A549 (cell line): ENCODE data around the gene RETNLB. TPM values are rescaled to one million over a fixed set of nuclear protein-coding genes. Genes with fewer than 3 reads are reported as not detected.

ENCODE experiments used
- ATAC-seq, 2 experiments: fragments of 200-7000 bp in 1 of 2; fragments of >200 bp in 1 of 2; cut with Nextera tagmentation in 1 of 2; cut with Tn5 transposase in 1 of 2; 3 replicates each; pipeline versions ENCODE4 v1.8.0 to v1.9.1; 2018 to 2020; ENCODE audit warnings: mild to moderate bottlenecking in 1 of 2, moderate library complexity in 1 of 2
- CTCF ChIA-PET: fragments of 300-600 bp; sonication (Branson Sonifier 250); formaldehyde crosslinking; extraction: SDS; loops from one replicate; lab custom pipeline; 2021; ENCODE audit warnings: antibody characterized with exemption, inconsistent platforms; lab: Yijun Ruan, JAX
- POLR2A ChIA-PET: fragments of 350-600 bp; formaldehyde crosslinking; extraction: SDS; loops from one replicate; lab custom pipeline; 2021; ENCODE audit warnings: antibody characterized with exemption, inconsistent platforms; lab: Yijun Ruan, JAX
- DNase-seq, 2 experiments: peaks; one replicate each; pipeline versions ENCODE4 v3.0.0 to v3.0.0-alpha.2; 2011 to 2016; ENCODE audit warnings: low read depth in 1 of 2, low spot score in 1 of 2
- FAIRE-seq: peaks from 2 replicates; lab custom pipeline; 2011; peaks lifted over from hg19 to GRCh38; lab: Jason Lieb, UNC
- H3K27ac ChIP-seq, 2 experiments: fragments of >200 bp; sonication (Bioruptor Twin); formaldehyde crosslinking; 3 replicates each; pipeline ENCODE4 v1.5.1; 2016 to 2017
- H3K4me1 ChIP-seq: fragments of >200 bp; sonication (Bioruptor Twin); formaldehyde crosslinking; 3 replicates; pipeline ENCODE4 v1.6.1; 2016
- H3K4me2 ChIP-seq: fragments of >200 bp; sonication (Bioruptor Twin); formaldehyde crosslinking; 3 replicates; pipeline ENCODE4 v1.6.1; 2016
- H3K4me3 ChIP-seq: fragments of >200 bp; sonication (Bioruptor Twin); formaldehyde crosslinking; 3 replicates; pipeline ENCODE4 v1.5.1; 2016
- H3K9me3 ChIP-seq: fragments of >200 bp; sonication (Bioruptor Twin); formaldehyde crosslinking; 3 replicates; pipeline ENCODE4 v1.6.1; 2016
- BHLHE40 ChIP-seq: IDR thresholded peaks from 2 replicates; pipeline ENCODE4 v1.6.1; 2012; ENCODE audit warnings: low read depth, low read length, inconsistent platforms
- CBX2 ChIP-seq: fragments of 200-600 bp; sonication (generic); IDR thresholded peaks from 2 replicates; pipeline ENCODE4 v1.6.1; 2016; ENCODE audit warnings: low read depth, mild to moderate bottlenecking, borderline replicate concordance
- CBX8 ChIP-seq: fragments of 200-600 bp; sonication (generic); IDR thresholded peaks from 2 replicates; pipeline ENCODE4 v1.6.1; 2016
- CHD4 ChIP-seq: fragments of 200-600 bp; sonication (generic); IDR thresholded peaks from 2 replicates; pipeline ENCODE4 v1.6.1; 2016; ENCODE audit warnings: antibody characterized with exemption, mild to moderate bottlenecking, borderline replicate concordance
- ELK1 ChIP-seq: fragments of 150-350 bp; IDR thresholded peaks from 2 replicates; pipeline ENCODE4 v1.6.1; 2014; ENCODE audit warnings: low read depth, mild to moderate bottlenecking, low read length
- GATA3 ChIP-seq: IDR thresholded peaks from 2 replicates; pipeline ENCODE4 v1.6.1; 2012; ENCODE audit warnings: borderline replicate concordance
- HDAC2 ChIP-seq: fragments of 200-600 bp; sonication (generic); IDR thresholded peaks from 2 replicates; pipeline ENCODE4 v1.6.1; 2016
- HOXB5 ChIP-seq: fragments of 250-450 bp; sonication (Bioruptor Pico); IDR thresholded peaks from 2 replicates; pipeline ENCODE4 v1.5.0; 2020; ENCODE audit warnings: mild to moderate bottlenecking, moderate library complexity
- JUN ChIP-seq, 2 experiments: fragments of >200 bp; sonication (Bioruptor Twin); formaldehyde crosslinking; IDR thresholded peaks; 2 replicates in 1 of 2; 3 replicates in 1 of 2; pipeline ENCODE4 v1.6.1; 2016 to 2017
- KDM5A ChIP-seq: fragments of 200-600 bp; sonication (generic); IDR thresholded peaks from 2 replicates; pipeline ENCODE4 v1.6.1; 2016; ENCODE audit warnings: antibody characterized with exemption, mild to moderate bottlenecking
- MAFK ChIP-seq: fragments of 450-650 bp; IDR thresholded peaks from 2 replicates; pipeline ENCODE4 v1.6.1; 2014; ENCODE audit not compliant: partially characterized antibody
- MAX ChIP-seq: IDR thresholded peaks from 2 replicates; pipeline ENCODE4 v1.6.1; 2012
- MAZ ChIP-seq: fragments of 150-350 bp; IDR thresholded peaks from 2 replicates; pipeline ENCODE4 v1.6.1; 2014; ENCODE audit warnings: antibody characterized with exemption, low read depth, low read length, borderline replicate concordance
- MYC ChIP-seq: IDR thresholded peaks from 2 replicates; pipeline ENCODE4 v1.6.1; 2012; ENCODE audit warnings: mild to moderate bottlenecking, inconsistent platforms, low read length, improper control_type of control experiment, borderline replicate concordance
- POLR2A ChIP-seq: IDR thresholded peaks from 2 replicates; pipeline ENCODE4 v1.6.1; 2012; ENCODE audit warnings: mild to moderate bottlenecking, low read length
- RCOR1 ChIP-seq: fragments of 150-350 bp; IDR thresholded peaks from 2 replicates; pipeline ENCODE4 v1.6.1; 2014; ENCODE audit warnings: antibody characterized with exemption, low read length, low read depth
- REST ChIP-seq: fragments of 200-600 bp; sonication (generic); IDR thresholded peaks from 2 replicates; pipeline ENCODE4 v1.6.1; 2016; ENCODE audit warnings: antibody characterized with exemption, mild to moderate bottlenecking, moderate library complexity
- RFX5 ChIP-seq: fragments of 450-650 bp; IDR thresholded peaks from 2 replicates; pipeline ENCODE4 v1.7.1; 2014; ENCODE audit warnings: antibody characterized with exemption, mild to moderate bottlenecking, moderate library complexity
- RNF2 ChIP-seq: fragments of 200-600 bp; sonication (generic); IDR thresholded peaks from 2 replicates; pipeline ENCODE4 v1.6.1; 2016; ENCODE audit warnings: low read depth, mild to moderate bottlenecking, antibody characterized with exemption, moderate library complexity, borderline replicate concordance
- TFCP2L1 ChIP-seq: fragments of 250-450 bp; sonication (Bioruptor Pico); IDR thresholded peaks from 2 replicates; pipeline ENCODE4 v1.5.0; 2021; ENCODE audit warnings: mild to moderate bottlenecking
- USF2 ChIP-seq: fragments of 450-650 bp; IDR thresholded peaks from 2 replicates; pipeline ENCODE4 v1.6.1; 2014; ENCODE audit warnings: antibody characterized with exemption
- ZFP36 ChIP-seq: fragments of 450-650 bp; IDR thresholded peaks from 2 replicates; pipeline ENCODE4 v1.6.1; 2014; ENCODE audit warnings: borderline replicate concordance; ENCODE audit not compliant: partially characterized antibody
- ZNF302 ChIP-seq: fragments of 250-450 bp; sonication (Bioruptor Pico); IDR thresholded peaks from 2 replicates; pipeline ENCODE4 v1.9.0; 2021; ENCODE audit warnings: inconsistent platforms, mild to moderate bottlenecking, moderate library complexity
- WGBS: methylation state at CpG from one replicate; pipeline ENCODE4 v1.1.6; 2017; ENCODE audit errors: missing lambda C conversion rate; 5-methylcytosine and 5-hydroxymethylcytosine counted together
- polyA plus RNA-seq, 4 experiments: library from polyadenylated mRNA; depleted of rRNA in 3 of 4; stranded (reverse); fragments of >200 nt; fragmentation: RNase III in 1 of 4; extraction: RNeasy Plus Mini Kit Qiagen cat#74134 plus additional on column Dnase treatment in 1 of 4; gene quantifications; 2 replicates in 3 of 4; 3 replicates in 1 of 4; pipeline ENCODE4 v1.2.3, GENCODE V29; 2011 to 2017
- TF ChIP-seq, protein P1 (sequence below): fragments of 250-450 bp; sonication (Bioruptor Pico); IDR thresholded peaks from 2 replicates; pipeline ENCODE4 v1.5.0; 2020; ENCODE audit warnings: low read depth, mild to moderate bottlenecking, moderate library complexity

RETNLB gene
- polyA plus RNA-seq, 2 of the 4 experiments (the other 2 are of a cell fraction): not detected

GRCh38 chr3:108713816-108714215 is 43.4 kb downstream of the RETNLB start:
- FAIRE-seq: no peak
- peaks cover 2% of the 10 kb centered on the region; the same call in 1 of the 3 replicates for H3K9me3 ChIP-seq
- no peaks in the 10 kb centered on the region for H3K4me1 ChIP-seq
- no peak overlapping the region for H3K4me2 ChIP-seq
- no peak overlapping the region for H3K4me3 ChIP-seq
- POLR2A ChIA-PET: no interaction called here
- TF ChIP-seq TFCP2L1 (CRISPR knock-in tag): no peak
- TF ChIP-seq ZFP36: no peak
- TF ChIP-seq JUN (IDR thresholded peaks at IDR 0.05): no peak
- TF ChIP-seq BHLHE40: no peak
- TF ChIP-seq MAX: no peak
- no peak for TF ChIP-seq ZNF302
- no peak for TF ChIP-seq POLR2A
- TF ChIP-seq, protein P1, sequence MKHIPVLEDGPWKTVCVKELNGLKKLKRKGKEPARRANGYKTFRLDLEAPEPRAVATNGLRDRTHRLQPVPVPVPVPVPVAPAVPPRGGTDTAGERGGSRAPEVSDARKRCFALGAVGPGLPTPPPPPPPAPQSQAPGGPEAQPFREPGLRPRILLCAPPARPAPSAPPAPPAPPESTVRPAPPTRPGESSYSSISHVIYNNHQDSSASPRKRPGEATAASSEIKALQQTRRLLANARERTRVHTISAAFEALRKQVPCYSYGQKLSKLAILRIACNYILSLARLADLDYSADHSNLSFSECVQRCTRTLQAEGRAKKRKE (CRISPR knock-in tag): no peak
- no peak for TF ChIP-seq KDM5A
- TF ChIP-seq USF2: no peak
- TF ChIP-seq HDAC2: no peak
- CTCF ChIA-PET: no interaction called here
- no peak for ATAC-seq
- H3K27ac ChIP-seq: no peak overlapping the region
- 73% methylated on average over 3 of the region's 3 CpGs for WGBS
- DNase-seq: no peak

- Histone ChIP-seq H3K4me1 (no peaks in the 10 kb centered on the region), H3K9me3 (peaks cover 2% of the 10 kb centered on the region; the same call in 1 of the 3 replicates), H3K4me2 (no peak overlapping the region), H3K4me3 (no peak overlapping the region), H3K27ac (no peak overlapping the region)
- POLR2A ChIA-PET: no interaction called here
- DNase-seq (no peak), ATAC-seq (no peak), FAIRE-seq (no peak)
- TF ChIP-seq HDAC2 (no peak), CBX2 (no peak), CHD4 (no peak), RFX5 (no peak), HOXB5 (CRISPR knock-in tag) (no peak), BHLHE40 (no peak), MAFK (no peak), GATA3 (no peak), MAZ (no peak), MYC (no peak), RNF2 (no peak), REST (no peak), CBX8 (no peak), ELK1 (no peak), POLR2A (no peak), RCOR1 (no peak)
- CTCF ChIA-PET: interaction anchor here (1.2 to 1.6 kb wide), 2 partner anchors 156 to 203 kb away, joined by 3 to 5 read pairs; no protein-coding TSS in a partner anchor
- 5% methylated on average over 5 of the region's 5 CpGs for whole genome bisulfite sequencing
Measured at GRCh38 chr3:108713009-108713516, 44.1 kb downstream of the RETNLB start.
